GM18517 (cell line): ENCODE results near the gene SUSD4.
"Not testable (repeated sequence)": the region's sequence is repeated elsewhere in the genome, so short reads cannot be mapped to it uniquely, and the experiment has no call there.

ENCODE experiments used
- ATAC-seq: cut with Tn5 transposase; IDR thresholded peaks from one replicate; pipeline ENCODE4 v1.9.1; 2021; ENCODE audit warnings: mild to moderate bottlenecking, moderate library complexity; ENCODE audit not compliant: unreplicated experiment

The SUSD4 gene

GRCh38 chr1:223363856-223364684 is at the start of gene SUSD4:
TSS of gene SUSD4 (minus strand) at chr1:223364176. CDS start at chr1:223363425, 751 bp downstream.
- ATAC-seq = no peak

GRCh38 chr1:223413216-223413615 is 49.2 kb upstream of the SUSD4 start:
- no peak for ATAC-seq

- ATAC-seq = no peak
These were observed 47.7 kb upstream of the SUSD4 start for GRCh38 chr1:223411710-223412109.

- ATAC-seq = no peak
These were observed 47.3 kb upstream of the SUSD4 start for GRCh38 chr1:223411309-223411708.

- no peak for ATAC-seq
These were observed 46.1 kb upstream of the SUSD4 start for GRCh38 chr1:223410036-223410435.

- ATAC-seq = no peak
These were observed 41.5 kb upstream of the SUSD4 start for GRCh38 chr1:223405507-223405906.

- ATAC-seq = no peak
These were observed 39.3 kb upstream of the SUSD4 start for GRCh38 chr1:223403184-223403815.

- ATAC-seq = no peak
These were observed 38.8 kb upstream of the SUSD4 start for GRCh38 chr1:223402790-223403142.

GRCh38 chr1:223401873-223402789 is 38.2 kb upstream of the SUSD4 start:
- no peak for ATAC-seq

- ATAC-seq = not testable (repeated sequence)
These were observed 35.4 kb upstream of the SUSD4 start for GRCh38 chr1:223399393-223399792.

- ATAC-seq = no peak
These were observed 30.7 kb upstream of the SUSD4 start for GRCh38 chr1:223394706-223395105.

GRCh38 chr1:223394242-223394641 is 30.3 kb upstream of the SUSD4 start:
- no peak for ATAC-seq

- no peak for ATAC-seq
These were observed 29.6 kb upstream of the SUSD4 start, which contains the start of gene CCDC185 for GRCh38 chr1:223393275-223394214. TSS of gene CCDC185 (plus strand) at chr1:223393415. CDS start at chr1:223393476, 61 bp downstream.

- no peak for ATAC-seq
These were observed 26.6 kb upstream of the SUSD4 start for GRCh38 chr1:223390618-223391017.

- ATAC-seq = no peak
These were observed 22.0 kb upstream of the SUSD4 start for GRCh38 chr1:223386013-223386412.

- no peak for ATAC-seq
These were observed 14.8 kb upstream of the SUSD4 start for GRCh38 chr1:223378754-223379153.

GRCh38 chr1:223374064-223374610 is 10.2 kb upstream of the SUSD4 start:
- ATAC-seq = no peak

- ATAC-seq = no peak
These were observed 858 bp upstream of the SUSD4 start for GRCh38 chr1:223364685-223365382.
